Peyer's patch (tissue), 4 donors: Measurements from ENCODE around the gene PRKAA2.

Source experiments
- POLR2A ChIP-seq, 2 donors: fragments of 450-650 bp; IDR thresholded peaks; one replicate each; pipeline ENCODE4 v1.5.1; 2017; ENCODE audit warnings: antibody characterized with exemption in 2 of 2, mild to moderate bottlenecking in 2 of 2, moderate library complexity in 2 of 2
- TF ChIP-seq, protein P1 (sequence below), 6 experiments: fragments of 450-650 bp in 4 of 6; fragments of 200-600 bp in 2 of 6; sonication (generic) in 1 of 6; IDR thresholded peaks; one replicate each; pipeline ENCODE4 v1.5.1; 2017 to 2019; ENCODE audit warnings: antibody characterized with exemption in 6 of 6, mild to moderate bottlenecking in 3 of 6, moderate library complexity in 1 of 6

DNA sequence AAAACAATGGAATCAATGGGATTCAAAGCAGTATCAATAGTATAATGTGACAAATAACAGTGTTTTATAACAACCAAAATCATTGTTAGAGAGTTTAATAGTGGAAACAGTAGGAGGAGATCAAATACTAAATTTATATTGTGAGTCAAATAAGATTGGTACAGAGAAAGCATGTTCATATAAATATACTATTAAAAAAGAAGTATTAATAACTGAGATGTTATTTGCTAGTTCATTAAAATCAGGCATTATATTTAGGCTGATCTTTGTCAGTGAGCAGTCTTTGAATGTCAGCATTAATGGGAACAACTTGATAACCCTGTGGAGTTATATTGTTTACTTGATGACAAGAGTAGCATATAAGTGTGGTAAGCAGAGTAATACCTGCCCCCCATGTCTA is 30.6 kb downstream of the PRKAA2 start:
- TF ChIP-seq, protein P1, sequence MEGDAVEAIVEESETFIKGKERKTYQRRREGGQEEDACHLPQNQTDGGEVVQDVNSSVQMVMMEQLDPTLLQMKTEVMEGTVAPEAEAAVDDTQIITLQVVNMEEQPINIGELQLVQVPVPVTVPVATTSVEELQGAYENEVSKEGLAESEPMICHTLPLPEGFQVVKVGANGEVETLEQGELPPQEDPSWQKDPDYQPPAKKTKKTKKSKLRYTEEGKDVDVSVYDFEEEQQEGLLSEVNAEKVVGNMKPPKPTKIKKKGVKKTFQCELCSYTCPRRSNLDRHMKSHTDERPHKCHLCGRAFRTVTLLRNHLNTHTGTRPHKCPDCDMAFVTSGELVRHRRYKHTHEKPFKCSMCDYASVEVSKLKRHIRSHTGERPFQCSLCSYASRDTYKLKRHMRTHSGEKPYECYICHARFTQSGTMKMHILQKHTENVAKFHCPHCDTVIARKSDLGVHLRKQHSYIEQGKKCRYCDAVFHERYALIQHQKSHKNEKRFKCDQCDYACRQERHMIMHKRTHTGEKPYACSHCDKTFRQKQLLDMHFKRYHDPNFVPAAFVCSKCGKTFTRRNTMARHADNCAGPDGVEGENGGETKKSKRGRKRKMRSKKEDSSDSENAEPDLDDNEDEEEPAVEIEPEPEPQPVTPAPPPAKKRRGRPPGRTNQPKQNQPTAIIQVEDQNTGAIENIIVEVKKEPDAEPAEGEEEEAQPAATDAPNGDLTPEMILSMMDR (IDR thresholded peaks at IDR 0.05), result no peak
- no peak for TF ChIP-seq POLR2A (IDR thresholded peaks at IDR 0.05)
